ENCODE data around the gene APOBEC3G.
"Not testable (repeated sequence)": the region's sequence is repeated elsewhere in the genome, so short reads cannot be mapped to it uniquely, and the experiment has no call there.

The APOBEC3G gene

DNA sequence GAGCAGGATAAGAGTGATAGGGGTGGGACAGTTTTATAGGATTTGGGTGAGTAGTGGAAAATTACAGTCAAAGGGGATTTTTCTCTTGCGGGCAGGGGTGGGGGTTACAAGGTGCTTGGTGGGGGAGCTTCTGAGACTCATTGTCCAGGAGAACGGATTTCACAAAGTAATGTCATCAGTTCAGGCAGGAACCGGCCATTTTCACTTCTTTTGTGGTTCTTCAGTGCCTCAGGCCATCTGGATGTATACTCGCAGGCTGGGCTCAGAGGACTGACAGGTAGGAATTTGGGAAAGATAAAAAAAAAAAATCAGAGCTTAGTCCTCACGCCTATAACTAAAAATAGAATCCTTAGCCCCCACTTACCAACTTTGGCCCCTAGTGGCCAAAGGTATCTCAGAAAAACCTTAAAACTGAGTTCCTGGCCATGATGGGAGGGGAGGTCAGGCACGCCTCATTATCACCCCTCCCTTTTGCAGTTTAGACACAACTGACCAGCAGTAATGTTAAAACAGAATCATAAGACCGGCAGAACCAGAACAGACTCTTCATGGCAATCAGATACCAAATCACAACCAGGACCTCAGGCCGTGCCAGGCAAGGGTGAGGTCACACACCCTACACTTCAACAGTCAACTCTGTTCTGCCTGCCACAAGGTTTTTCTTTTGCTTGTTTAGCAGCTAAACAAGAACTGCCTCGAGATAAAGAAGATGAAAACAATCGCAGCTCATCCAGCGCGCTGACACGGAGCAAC is 8.9 kb upstream of the APOBEC3G start:
- no peak for DNase-seq (ENCODE audit: low spot score)

DNA sequence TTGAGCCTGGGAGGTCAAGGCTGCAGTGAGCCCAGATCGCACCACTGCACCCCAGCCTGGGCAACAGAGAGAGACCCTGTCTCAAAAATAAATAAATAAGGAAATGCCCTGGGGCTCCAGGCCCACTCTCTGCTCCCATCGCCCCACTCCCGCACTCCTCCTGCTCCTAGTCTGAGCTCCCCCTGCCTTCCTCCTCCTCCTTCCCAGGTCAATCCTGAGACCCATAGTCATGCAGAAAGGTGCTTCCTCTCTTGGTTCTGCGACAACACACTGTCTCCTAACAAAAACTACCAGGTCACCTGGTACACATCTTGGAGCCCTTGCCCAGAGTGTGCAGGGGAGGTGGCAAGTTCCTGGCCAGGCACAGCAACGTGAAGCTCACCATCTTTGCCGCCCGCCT is 6.9 kb upstream of the APOBEC3G start:
- DNase-seq (ENCODE audit: low spot score) = no peak

DNA sequence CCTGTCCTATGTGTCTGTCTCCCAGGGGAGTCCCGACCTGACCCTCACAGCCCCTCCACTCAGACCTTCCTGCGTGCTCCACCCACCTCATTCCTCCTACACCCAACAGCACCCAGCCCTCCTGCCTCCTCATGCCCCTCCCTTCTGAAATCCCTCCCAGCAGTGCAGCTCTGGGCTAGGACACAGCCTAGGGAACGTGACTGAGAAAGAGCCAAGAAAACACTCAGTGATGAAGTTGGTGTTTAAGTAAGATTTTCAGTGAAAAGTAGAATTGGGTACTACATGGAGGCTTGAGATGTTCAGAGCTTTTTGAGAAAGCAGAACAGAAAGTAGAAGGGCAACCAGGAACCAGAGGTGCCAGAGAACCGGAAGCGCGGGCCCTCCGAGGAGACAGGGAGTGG is 4.5 kb upstream of the APOBEC3G start:
- DNase-seq (ENCODE audit: low spot score) = peak; percentile 3

DNA sequence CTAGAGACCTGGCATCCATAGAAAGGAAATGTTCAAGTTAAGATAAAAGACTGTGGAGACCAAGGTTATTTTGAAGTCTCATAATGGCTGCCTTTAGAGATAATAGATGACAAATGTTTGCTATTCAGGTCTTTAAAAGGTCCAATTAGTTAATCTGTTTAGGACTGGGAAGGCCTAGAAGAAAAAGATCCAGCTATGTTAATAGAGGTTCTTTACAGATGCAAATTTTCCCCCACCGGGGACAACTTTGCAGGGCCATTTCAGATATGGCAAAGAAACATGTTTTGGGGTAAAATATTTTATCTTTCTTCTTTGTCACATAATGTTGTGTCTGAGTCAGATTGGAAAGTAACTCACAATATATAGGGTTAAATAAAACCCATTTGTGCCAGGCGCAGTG is 3.1 kb upstream of the APOBEC3G start:
- no peak for DNase-seq (ENCODE audit: low spot score)

DNA sequence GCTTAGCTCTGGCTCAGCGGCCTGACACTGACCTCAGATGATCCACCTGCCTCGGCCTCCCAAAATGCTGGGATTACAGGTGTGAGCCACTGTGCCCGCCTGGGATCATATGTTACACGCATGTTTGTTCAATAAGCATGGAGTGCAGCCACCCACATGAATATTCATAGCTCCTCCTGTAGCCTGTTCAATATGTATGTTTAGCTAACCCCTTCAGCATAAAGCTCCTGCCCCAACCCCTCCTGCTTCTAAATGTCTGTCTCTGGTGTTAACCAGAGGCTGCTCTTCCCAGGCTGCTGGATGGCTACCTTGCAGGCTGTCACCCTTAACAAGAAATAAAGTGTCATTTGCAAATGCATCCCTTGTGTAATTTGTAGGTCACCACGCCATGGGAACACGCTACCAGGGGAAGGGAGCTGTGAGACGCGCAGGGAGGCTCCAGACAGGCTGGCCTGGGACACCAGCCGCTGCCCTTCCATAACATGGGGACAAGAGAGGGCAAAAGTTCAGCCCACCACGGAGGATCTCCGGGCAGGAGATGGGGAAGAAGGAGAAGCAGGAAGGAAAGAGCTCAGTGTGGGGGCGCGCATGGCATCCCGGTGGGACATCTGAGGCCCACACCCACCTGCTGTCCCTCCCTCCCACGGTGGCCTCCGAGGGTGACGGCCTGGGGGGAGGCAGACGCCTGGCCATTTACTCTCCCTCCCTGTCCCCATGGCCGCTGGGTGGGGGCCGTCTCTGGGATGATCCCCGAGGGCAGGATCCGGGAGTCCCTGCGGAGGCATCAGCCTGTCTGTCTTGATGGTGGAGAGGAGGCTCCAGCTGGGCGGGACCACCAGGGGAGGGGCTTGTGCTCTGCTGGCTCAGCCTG is 685 bp upstream of the APOBEC3G start:
- not testable (repeated sequence) for DNase-seq (ENCODE audit: low spot score)

DNA sequence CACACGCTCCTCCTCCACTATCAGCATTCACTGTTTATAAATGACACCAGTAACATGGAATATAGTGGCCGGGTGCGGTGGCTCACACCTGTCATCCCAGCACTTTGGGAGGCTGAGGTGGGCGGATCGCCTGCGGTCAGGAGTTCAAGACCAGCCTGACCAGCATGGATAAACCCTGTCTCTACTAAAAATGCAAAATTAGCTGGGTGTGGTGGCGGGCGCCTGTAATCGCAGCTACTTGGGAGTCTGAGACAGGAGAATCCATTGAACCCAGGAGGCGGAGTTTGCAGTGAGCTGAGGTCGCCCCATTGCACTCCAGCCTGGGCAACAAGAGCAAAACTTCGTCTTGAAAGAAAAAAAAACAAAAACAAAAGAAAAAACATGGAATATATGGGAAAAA is 837 bp downstream of the APOBEC3G start:
- not testable (repeated sequence) for DNase-seq (ENCODE audit: low spot score)

DNA sequence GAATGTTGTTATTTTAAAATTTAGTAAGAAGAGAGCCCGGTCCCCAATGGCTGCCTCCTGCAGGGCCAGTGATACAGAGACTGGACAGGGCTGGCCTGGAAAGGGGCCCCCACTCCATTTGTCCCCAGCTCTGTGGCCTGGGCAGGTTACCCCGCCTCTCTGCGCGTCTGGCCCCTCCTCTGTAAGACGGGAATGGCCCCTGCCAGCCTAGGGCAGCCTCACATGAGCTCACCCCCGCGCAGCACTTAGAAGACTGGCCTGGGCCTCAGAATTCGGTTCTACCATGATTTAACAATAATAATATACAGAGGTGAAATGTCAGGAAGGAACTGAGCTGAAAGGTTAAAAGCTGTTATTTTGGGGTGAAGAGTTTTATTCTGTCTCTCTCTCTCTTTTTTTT is 1.3 kb downstream of the APOBEC3G start:
- no peak for DNase-seq (ENCODE audit: low spot score)

DNA sequence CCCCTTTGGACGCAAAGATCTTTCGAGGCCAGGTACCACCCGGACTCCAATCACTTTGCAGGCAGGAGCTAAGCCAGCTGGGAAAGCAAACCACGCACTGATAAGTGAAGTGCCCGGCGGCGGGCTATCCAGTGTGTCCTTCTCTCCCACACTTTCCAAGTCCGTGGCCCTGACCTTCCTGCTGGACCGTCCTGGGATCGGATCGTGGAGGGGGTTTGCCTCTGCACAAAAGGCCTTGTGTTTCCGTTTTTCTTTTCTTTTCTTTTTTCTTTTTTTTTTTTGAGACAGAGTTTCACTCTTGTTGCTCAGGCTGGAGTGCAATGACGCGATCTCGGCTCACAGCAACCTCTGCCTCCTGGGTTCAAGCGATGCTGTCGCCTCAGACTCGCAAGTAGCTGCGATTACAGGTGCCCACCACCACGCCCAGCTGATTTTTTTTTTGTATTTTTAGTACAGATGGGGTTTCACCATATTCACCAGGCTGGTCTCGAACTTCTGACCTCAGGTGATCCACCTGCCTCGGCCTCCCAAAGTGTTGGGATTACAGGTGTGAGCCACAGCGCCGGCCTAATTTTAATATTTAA is 2.1 kb downstream of the APOBEC3G start:
- DNase-seq (ENCODE audit: low spot score) = not testable (repeated sequence)

DNA sequence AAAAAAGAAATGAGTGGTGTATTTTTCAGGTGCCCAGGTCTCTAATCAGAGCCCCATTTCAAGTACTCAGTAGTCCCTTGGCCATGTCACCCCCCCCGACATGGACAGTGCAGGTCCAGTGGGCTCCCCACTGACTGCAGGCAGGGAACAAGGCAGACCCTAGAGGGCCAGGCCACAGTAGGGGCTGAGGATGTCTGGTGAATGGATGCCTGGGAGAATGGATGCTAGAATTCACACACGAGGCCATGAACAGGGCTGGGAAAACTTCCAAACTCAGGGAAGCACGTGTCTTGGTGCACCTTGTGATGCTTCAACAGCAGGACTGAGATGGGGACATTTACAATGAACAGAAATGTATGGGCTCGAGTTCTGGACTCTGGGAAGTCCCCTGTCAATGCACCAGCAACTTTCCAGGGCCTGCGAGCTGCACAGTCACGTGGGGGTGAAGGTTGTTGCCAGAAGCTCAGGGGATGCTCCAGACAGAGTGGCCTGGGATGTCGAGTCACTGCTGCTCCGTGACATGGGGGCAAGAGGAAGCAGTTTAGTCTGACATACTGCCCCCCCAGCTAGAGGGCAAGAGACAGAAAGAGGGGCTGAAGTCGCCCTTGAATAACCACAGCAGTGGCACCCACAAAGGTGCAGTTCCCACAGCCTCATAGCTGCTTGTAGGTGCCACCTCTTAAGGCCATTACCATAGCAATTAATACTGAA is 3.1 kb downstream of the APOBEC3G start:
- no peak for DNase-seq (ENCODE audit: low spot score)

DNA sequence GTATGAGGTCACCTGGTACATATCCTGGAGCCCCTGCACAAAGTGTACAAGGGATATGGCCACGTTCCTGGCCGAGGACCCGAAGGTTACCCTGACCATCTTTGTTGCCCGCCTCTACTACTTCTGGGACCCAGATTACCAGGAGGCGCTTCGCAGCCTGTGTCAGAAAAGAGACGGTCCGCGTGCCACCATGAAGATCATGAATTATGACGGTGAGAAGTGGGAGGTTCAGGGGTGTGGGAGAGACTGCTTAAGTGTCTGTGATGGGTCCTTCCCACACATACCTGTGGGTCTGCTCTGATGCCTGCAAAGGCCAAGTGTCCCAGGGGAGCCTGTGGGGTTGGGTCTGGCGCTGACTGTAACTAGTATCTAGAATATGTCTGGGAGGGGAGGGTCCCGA is 3.9 kb downstream of the APOBEC3G start:
- DNase-seq (ENCODE audit: low spot score) = no peak

DNA sequence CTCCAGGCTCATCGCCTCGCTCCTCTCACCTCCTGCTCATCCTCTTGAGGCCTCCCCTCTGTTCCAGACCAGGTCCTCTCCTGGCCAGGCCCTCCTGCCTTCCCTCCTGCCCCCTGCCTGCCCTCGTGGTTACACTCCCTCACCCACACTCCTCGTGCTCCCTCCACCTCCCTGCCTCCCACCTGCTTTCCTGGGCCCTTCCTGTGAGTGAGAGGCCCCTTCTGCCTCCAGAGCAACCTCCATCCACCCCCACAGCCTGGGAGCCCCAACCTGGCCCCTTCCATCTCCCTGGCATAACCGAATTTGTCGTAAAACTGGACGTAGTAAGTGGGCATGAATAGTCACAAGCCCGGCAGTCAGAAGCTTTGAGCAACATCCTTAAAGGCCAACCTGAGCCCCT is 4.5 kb downstream of the APOBEC3G start:
- DNase-seq (ENCODE audit: low spot score) = no peak

DNA sequence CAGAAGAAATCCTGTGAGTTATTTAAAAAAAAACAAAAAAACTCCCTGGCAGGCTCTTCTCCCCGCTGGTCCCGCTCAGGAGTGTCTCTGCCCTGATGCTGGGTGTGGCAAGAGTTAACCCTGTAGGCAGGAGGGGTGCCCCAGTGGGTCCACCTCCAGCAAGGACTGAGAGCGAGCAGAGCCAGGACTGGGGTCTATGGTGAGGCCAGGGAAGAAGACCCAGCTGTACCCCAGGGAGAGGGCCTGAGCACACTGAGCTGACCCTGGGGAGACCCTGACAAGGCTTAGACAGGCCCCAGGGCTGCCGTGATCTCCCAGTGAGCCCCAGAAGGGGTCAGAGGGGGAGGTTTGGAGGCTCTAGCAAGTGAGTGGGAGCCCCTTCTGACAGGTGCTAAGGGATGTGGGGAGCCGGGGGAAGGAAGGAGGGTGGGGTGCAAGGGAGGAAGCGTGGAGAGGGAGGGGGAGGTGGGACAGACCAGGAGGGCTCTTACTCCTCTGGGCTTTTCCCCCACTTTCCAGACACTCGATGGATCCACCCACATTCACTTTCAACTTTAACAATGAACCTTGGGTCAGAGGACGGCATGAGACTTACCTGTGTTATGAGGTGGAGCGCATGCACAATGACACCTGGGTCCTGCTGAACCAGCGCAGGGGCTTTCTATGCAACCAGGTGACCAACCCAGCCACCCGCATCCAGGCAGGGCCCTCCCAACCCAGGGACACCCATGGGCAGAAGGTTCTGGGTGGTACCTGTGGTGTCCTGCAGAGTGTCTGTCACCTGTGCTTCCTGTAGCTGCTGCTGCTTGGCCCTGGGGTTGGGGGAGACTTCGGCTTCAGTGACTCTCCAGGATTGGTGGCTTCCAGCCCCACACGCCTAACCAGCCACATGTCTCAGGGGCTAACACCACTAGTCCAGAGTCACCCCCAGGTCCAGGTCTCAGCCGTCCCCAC is 6.4 kb downstream of the APOBEC3G start:
- DNase-seq (ENCODE audit: low spot score) = no peak

DNA sequence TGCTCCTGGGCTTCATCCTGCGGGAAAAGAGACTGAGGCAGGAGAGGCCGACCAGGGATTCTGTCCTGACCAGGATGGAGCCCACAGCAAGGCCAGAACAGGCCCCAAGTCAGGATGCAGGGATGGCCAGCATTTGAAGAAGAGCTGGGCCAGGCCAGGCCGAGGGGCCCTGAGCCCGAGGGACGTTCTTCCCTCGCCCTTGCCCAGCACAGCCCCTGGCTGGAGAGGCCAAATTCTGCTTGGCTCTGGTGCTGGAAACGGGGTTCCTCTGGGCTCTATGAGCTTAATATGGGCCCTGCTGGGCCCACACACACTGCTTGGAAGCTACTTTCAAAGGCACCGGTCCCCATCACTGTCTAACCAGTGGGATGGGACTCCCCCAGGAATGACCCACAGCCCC is 7.6 kb downstream of the APOBEC3G start:
- DNase-seq (ENCODE audit: low spot score) = no peak

DNA sequence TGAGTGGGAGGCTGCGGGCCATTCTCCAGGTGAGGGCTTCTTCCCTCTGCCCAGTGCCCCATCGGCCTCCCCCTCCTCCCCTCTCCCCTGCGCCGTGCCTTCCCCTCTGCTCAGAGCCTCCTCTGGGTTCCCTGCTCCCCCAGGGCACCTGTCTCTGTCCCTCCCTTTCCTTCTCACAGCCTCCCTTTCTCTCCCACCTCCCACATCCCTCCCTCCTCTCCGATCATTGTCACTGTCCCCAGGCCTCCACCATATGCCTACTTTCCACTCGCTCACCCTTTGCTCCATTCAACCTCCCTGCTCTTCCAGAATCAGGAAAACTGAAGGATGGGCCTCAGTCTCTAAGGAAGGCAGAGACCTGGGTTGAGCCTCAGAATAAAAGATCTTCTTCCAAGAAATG is 10.0 kb downstream of the APOBEC3G start:
- no peak for DNase-seq (ENCODE audit: low spot score)

DNA sequence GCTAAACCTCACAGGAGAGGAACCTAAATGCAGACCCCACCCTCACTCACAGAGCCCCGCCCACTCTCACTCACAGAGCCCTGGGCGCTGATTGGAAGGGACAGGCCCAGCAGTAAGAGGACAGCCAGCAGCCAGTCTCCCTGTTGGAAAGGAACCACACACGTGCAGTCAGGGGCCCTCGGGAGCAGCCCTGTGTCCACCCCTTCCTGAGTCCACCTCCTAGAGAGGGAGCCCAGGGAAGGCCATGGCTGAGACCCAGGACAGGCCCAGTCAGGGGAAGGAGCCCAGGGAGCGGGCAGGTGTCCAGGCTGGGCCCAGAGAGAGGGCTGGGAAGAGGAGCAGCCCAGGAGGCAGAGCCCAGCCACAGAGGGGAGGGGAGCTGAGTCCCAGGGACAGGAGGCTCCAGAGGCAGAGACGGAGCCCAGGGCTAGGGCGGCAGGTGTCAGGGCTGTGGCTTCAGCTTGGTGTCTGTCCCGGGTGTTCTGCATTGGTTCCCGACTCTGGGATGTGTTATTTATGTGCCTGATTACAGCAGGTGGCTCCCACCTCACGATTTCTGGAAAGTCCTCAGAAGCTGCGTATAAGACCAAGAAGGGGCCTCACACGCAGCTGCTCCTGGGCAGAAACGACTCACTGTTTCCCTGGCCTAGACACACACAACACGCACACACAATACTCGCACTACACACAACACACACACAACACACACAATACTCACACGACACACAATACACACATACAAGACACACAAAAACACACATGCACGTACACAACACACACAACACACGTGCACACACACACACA is 11.0 kb downstream of the APOBEC3G start:
- DNase-seq (ENCODE audit: low spot score) = no peak

DNA sequence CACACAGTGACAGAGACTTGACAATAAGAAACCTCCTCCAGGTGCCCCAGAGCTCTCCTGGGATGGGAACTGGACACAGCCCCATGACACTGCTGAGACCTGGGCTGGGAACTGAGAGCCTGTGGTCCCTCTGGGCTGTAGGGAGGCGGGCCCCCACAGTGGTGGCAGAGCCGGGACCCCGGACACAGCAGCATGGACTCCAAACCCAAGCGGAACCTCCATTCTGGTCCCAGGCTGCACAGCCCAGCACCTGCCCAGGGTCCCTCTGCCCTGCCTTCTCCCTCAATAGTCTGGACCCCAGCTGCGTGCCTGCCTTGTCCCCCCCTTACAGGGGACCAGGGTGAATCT is 11.6 kb downstream of the APOBEC3G start:
- DNase-seq (ENCODE audit: low spot score) = no peak

DNA sequence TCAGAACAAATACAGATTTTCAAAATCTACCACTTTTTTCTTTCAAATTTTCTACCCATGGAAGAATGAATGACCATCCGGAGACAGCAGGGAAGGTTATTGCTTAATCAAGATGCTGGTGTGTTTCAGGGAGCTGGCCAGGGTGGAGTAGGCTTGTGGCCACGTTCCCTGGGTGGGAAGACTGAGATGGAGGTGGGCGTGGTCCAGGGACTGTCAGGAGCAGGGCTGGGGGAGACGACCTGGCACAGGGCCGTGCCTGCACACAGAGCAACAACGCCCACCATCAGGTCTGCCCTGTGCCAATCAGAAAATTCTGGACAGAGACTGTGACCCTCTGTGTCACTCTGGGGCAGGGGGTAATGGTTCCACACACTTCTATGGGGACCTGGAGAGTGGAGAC is 12.9 kb downstream of the APOBEC3G start:
- no peak for DNase-seq (ENCODE audit: low spot score)

DNA sequence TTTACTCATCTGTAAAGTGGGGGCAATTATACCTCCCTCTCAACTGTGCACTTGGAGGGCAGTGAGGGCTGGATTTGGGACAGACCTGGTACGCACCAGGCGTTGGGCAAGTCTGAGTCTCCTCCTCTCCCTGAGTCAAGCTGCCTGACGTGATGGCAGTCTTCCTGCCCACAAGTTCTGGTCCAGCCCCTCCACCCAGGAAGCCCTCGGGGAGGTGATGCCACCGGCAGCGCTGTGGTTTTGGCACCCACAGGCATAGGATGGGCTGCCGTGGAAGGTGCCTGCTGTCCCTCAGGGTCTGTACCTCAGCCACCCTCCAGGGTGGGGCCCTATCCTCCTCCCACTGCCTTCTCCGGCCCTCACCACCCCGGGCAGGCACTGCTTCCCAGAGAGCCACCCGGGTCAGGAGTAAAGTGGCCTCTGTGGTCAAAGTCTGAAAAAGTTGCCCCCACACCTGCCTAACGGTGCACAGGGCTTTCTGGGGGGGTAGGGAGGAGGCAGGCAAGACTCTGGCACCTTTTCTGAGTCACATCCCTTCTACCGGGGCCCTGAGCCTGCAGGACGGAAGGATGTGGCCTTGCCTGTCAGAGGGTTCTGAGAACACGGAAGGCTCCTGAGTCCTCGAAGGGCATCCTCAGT is 13.5 kb downstream of the APOBEC3G start:
- no peak for DNase-seq (ENCODE audit: low spot score)

DNA sequence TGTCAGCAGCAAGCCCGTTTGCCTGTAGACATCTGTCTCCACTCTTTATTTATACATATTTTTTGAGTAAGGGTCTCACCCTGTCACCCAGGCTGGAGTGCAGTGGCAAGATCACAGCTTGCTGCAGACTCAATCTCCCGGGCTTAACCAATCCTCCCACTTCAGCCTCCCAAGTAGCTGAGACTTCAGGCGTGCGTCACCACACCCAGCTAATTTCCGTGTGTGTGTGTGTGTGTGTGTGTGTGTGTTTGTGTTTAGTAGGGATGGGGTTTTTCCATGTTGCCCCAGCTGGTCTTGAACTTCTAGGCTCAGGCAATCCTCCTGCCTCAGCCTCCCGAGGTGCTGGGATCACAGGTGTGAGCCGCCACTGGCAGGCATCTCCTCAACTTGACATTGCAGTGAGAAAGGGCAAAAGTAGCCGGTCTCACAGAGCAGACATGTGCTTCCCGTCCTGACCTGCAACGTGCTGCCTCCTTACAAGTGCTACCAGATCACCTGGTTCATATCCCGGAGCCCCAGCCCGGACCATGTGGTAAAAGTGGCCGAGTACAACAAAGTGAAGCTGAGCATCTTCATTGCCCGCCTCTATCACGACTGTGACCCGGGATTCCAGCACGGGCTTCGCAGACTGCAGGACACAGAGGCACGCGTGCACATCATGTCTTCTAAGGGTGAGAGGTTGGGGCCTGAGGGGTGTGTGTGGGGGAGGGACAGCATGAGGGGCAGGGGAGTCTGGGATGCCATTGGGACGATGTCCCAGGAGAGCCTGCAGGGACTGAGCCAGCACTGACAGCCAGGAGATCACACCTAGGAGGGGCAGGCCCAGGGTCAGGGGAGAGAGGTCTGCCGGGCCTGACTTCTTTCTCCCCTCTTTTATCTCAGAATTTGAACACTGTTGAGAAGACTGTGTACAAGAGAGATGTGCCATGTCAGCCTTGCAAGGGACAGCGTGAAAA is 14.3 kb downstream of the APOBEC3G start:
- no peak for DNase-seq (ENCODE audit: low spot score)
